HEK293 (cell line): Measurements from ENCODE around the gene VEGFB.

Experiments used
- CTCF ChIA-PET: fragments of 350-600 bp; formaldehyde crosslinking; extraction: SDS; loops from one replicate; lab custom pipeline; 2021; ENCODE audit warnings: antibody characterized with exemption; lab: Yijun Ruan, JAX
- POLR2A ChIA-PET: fragments of 300-600 bp; formaldehyde crosslinking; extraction: SDS; loops from one replicate; lab custom pipeline; 2020; ENCODE audit warnings: antibody characterized with exemption, inconsistent platforms; lab: Yijun Ruan, JAX
- H3K27ac ChIP-seq: fragments of 200-500 bp; sonication (Bioruptor generic); 2 replicates; pipeline ENCODE4 v1.5.1; 2014; ENCODE audit warnings: low read depth, low read length, control low read depth, inconsistent platforms; ENCODE audit errors: extremely low read depth
- H3K36me3 ChIP-seq, 2 experiments: fragments of 200-500 bp in 1 of 2; sonication (Bioruptor generic) in 1 of 2; 1 replicate in 1 of 2; 2 replicates in 1 of 2; pipeline ENCODE4 v1.5.1; 2014 to 2017; ENCODE audit warnings: inconsistent platforms in 2 of 2, low read length in 2 of 2; ENCODE audit not compliant: control insufficient read depth in 2 of 2, insufficient read depth in 1 of 2
- H3K4me1 ChIP-seq: fragments of 200-500 bp; sonication (Bioruptor generic); 2 replicates; pipeline ENCODE4 v1.5.1; 2014; ENCODE audit warnings: mild to moderate bottlenecking, low read length, inconsistent platforms; ENCODE audit not compliant: control insufficient read depth, insufficient read depth
- H3K4me3 ChIP-seq: 2 replicates; pipeline ENCODE4 v1.5.1; 2011; ENCODE audit warnings: low read depth, mild to moderate bottlenecking, control low read depth, low read length, moderate library complexity
- H3K9me3 ChIP-seq: fragments of 200-500 bp; sonication (Bioruptor generic); 2 replicates; pipeline ENCODE4 v1.5.1; 2014; ENCODE audit warnings: low read depth, low read length, inconsistent platforms; ENCODE audit not compliant: control insufficient read depth, insufficient read depth
- AEBP2 ChIP-seq: fragments of 450-650 bp; formaldehyde crosslinking; IDR thresholded peaks from 2 replicates; pipeline ENCODE4 v1.5.1; 2016; ENCODE audit warnings: missing biosample characterization, missing genetic modification characterization, borderline replicate concordance
- HOXD13 ChIP-seq: sonication (generic); formaldehyde crosslinking; IDR thresholded peaks from 2 replicates; pipeline ENCODE4 v1.8.0; 2022; ENCODE audit warnings: missing genetic modification reagents, borderline replicate concordance
- KLF7 ChIP-seq: fragments of 450-650 bp; formaldehyde crosslinking; IDR thresholded peaks from 2 replicates; pipeline ENCODE4 v1.5.1; 2016; ENCODE audit warnings: missing biosample characterization, missing genetic modification characterization, borderline replicate concordance
- OSR2 ChIP-seq: fragments of 450-650 bp; formaldehyde crosslinking; IDR thresholded peaks from 2 replicates; pipeline ENCODE4 v1.5.1; 2016; ENCODE audit warnings: missing biosample characterization, missing genetic modification characterization
- PRDM4 ChIP-seq: fragments of 450-650 bp; formaldehyde crosslinking; IDR thresholded peaks from 2 replicates; pipeline ENCODE4 v1.5.1; 2017; ENCODE audit warnings: missing biosample characterization, missing genetic modification characterization
- REPIN1 ChIP-seq: fragments of 450-650 bp; formaldehyde crosslinking; IDR thresholded peaks from 2 replicates; pipeline ENCODE4 v1.5.1; 2017; ENCODE audit warnings: missing biosample characterization, missing genetic modification characterization, low read depth
- SALL2 ChIP-seq: fragments of 450-650 bp; formaldehyde crosslinking; IDR thresholded peaks from 2 replicates; pipeline ENCODE4 v1.5.0; 2017; ENCODE audit warnings: missing biosample characterization, mild to moderate bottlenecking, missing genetic modification characterization, borderline replicate concordance
- SP7 ChIP-seq: fragments of 450-650 bp; formaldehyde crosslinking; IDR thresholded peaks from 2 replicates; pipeline ENCODE4 v1.5.1; 2016; ENCODE audit warnings: missing biosample characterization, missing genetic modification characterization
- ZNF140 ChIP-seq: fragments of 450-650 bp; formaldehyde crosslinking; IDR thresholded peaks from 2 replicates; pipeline ENCODE4 v1.5.1; 2016; ENCODE audit warnings: missing biosample characterization, missing genetic modification characterization
- ZNF146 ChIP-seq: fragments of 450-650 bp; formaldehyde crosslinking; IDR thresholded peaks from 2 replicates; pipeline ENCODE4 v1.5.1; 2016; ENCODE audit warnings: missing biosample characterization, missing genetic modification characterization
- ZNF169 ChIP-seq: fragments of 450-650 bp; formaldehyde crosslinking; IDR thresholded peaks from 2 replicates; pipeline ENCODE4 v1.5.1; 2016; ENCODE audit warnings: missing biosample characterization, missing genetic modification characterization
- ZNF184 ChIP-seq: fragments of 450-650 bp; IDR thresholded peaks from 2 replicates; pipeline ENCODE4 v1.5.1; 2018; ENCODE audit warnings: missing biosample characterization, mild to moderate bottlenecking, missing genetic modification characterization
- ZNF280D ChIP-seq: fragments of 450-650 bp; formaldehyde crosslinking; IDR thresholded peaks from 2 replicates; pipeline ENCODE4 v1.5.1; 2016; ENCODE audit warnings: missing biosample characterization, missing genetic modification characterization
- ZNF391 ChIP-seq: fragments of 450-650 bp; formaldehyde crosslinking; IDR thresholded peaks from 2 replicates; pipeline ENCODE4 v1.5.1; 2016; ENCODE audit warnings: low read depth, missing biosample characterization, missing genetic modification characterization, borderline replicate concordance
- ZNF423 ChIP-seq: fragments of 450-650 bp; formaldehyde crosslinking; IDR thresholded peaks from 2 replicates; pipeline ENCODE4 v1.5.1; 2016; ENCODE audit warnings: missing biosample characterization, missing genetic modification characterization
- ZNF449 ChIP-seq: fragments of 450-650 bp; formaldehyde crosslinking; IDR thresholded peaks from 2 replicates; pipeline ENCODE4 v1.5.1; 2017; ENCODE audit warnings: missing biosample characterization, mild to moderate bottlenecking, missing genetic modification characterization, moderate library complexity
- ZNF549 ChIP-seq: fragments of 450-650 bp; IDR thresholded peaks from 2 replicates; pipeline ENCODE4 v1.5.1; 2018; ENCODE audit warnings: missing biosample characterization, missing genetic modification characterization, mild to moderate bottlenecking, inconsistent platforms, moderate library complexity
- ZNF561 ChIP-seq: fragments of 450-650 bp; IDR thresholded peaks from 2 replicates; pipeline ENCODE4 v1.5.1; 2018; ENCODE audit warnings: missing biosample characterization, missing genetic modification characterization, borderline replicate concordance
- ZNF626 ChIP-seq: fragments of 450-650 bp; sonication (Bioruptor Pico); formaldehyde crosslinking; IDR thresholded peaks from 2 replicates; pipeline ENCODE4 v1.5.1; 2018; ENCODE audit warnings: missing biosample characterization, missing genetic modification characterization, inconsistent platforms
- ZNF629 ChIP-seq: fragments of 450-650 bp; formaldehyde crosslinking; IDR thresholded peaks from 2 replicates; pipeline ENCODE4 v1.5.1; 2017; ENCODE audit warnings: missing biosample characterization, missing genetic modification characterization
- ZNF639 ChIP-seq: fragments of 450-650 bp; formaldehyde crosslinking; IDR thresholded peaks from 2 replicates; pipeline ENCODE4 v1.5.1; 2016; ENCODE audit warnings: missing biosample characterization, missing genetic modification characterization
- ZNF654 ChIP-seq: fragments of 450-650 bp; formaldehyde crosslinking; IDR thresholded peaks from 2 replicates; pipeline ENCODE4 v1.5.1; 2016; ENCODE audit warnings: low read depth, missing biosample characterization, missing genetic modification characterization
- ZNF692 ChIP-seq: fragments of 450-650 bp; formaldehyde crosslinking; IDR thresholded peaks from 2 replicates; pipeline ENCODE4 v1.5.1; 2016; ENCODE audit warnings: missing biosample characterization, missing genetic modification characterization
- ZNF76 ChIP-seq: fragments of 450-650 bp; formaldehyde crosslinking; IDR thresholded peaks from 2 replicates; pipeline ENCODE4; 2016; ENCODE audit warnings: low read depth, missing biosample characterization, missing genetic modification characterization, borderline replicate concordance
- ZNF791 ChIP-seq: fragments of 450-650 bp; formaldehyde crosslinking; IDR thresholded peaks from 2 replicates; pipeline ENCODE4 v1.5.1; 2016; ENCODE audit warnings: missing biosample characterization, missing genetic modification characterization
- ZNF830 ChIP-seq: fragments of 450-650 bp; IDR thresholded peaks from 2 replicates; pipeline ENCODE4 v1.5.0; 2018; ENCODE audit warnings: missing biosample characterization, missing genetic modification characterization, low read depth, mild to moderate bottlenecking, moderate library complexity

Gene VEGFB

GRCh38 chr11:64230985-64231365 is 3.4 kb upstream of the VEGFB start (continued):
- TF ChIP-seq ZNF449 (tag by site-specific recombination) (0 out of 2 replicates have a peak, but pooled peaks have one; percentile 1), ZNF391 (no peak), ZNF169 (tag by site-specific recombination) (no peak), ZNF626 (tag by site-specific recombination) (no peak), SALL2 (tag by site-specific recombination) (no peak), AEBP2 (tag by site-specific recombination) (no peak), ZNF561 (tag by site-specific recombination) (no peak), ZNF76 (tag by site-specific recombination) (no peak), KLF7 (no peak), SP7 (tag by site-specific recombination) (no peak), ZNF184 (tag by site-specific recombination) (no peak)

- H3K4me1 ChIP-seq, result no peaks in the 10 kb centered on the region
Observed at GRCh38 chr11:64231546-64231945, 2.8 kb upstream of the VEGFB start.

More at GRCh38 chr11:64231546-64231945, 2.8 kb upstream of the VEGFB start:
- ChIA-PET POLR2A (interaction anchor here (0.7 to 3.5 kb wide), 4 partner anchors 10 to 422 kb away, joined by 6 to 18 read pairs (median 8); partner anchors contain the start of genes FKBP2 and STIP1), CTCF (interaction anchor here (0.5 to 2.3 kb wide), 4 partner anchors 14 to 1445 kb away, joined by 3 to 12 read pairs (median 6); partner anchors contain the start of gene PLCB3)
- H3K4me3 ChIP-seq, result no peak overlapping the region
- no peak overlapping the region for H3K27ac ChIP-seq
- no peak for TF ChIP-seq ZNF280D (tag by site-specific recombination)
- no peak for TF ChIP-seq HOXD13 (CRISPR knock-in tag)
- TF ChIP-seq ZNF791 (tag by site-specific recombination), result no peak
- no peak for TF ChIP-seq OSR2 (tag by site-specific recombination)
- no peak for TF ChIP-seq ZNF423 (tag by site-specific recombination)
- TF ChIP-seq ZNF629 (tag by site-specific recombination), result no peak
- TF ChIP-seq ZNF146 (tag by site-specific recombination), result no peak
- TF ChIP-seq ZNF140 (tag by site-specific recombination), result no peak
- no peak for TF ChIP-seq PRDM4 (tag by site-specific recombination)
- no peak for TF ChIP-seq ZNF549
- TF ChIP-seq ZNF654 (tag by site-specific recombination), result no peak
- TF ChIP-seq ZNF830 (tag by site-specific recombination), result no peak
- TF ChIP-seq SP7 (tag by site-specific recombination), result no peak
- TF ChIP-seq REPIN1, result no peak
- TF ChIP-seq ZNF639 (tag by site-specific recombination), result no peak
- no peak for TF ChIP-seq ZNF692 (tag by site-specific recombination)
- peaks cover 0 to 8% of the 10 kb centered on the region in 2 experiments; a peak in 1 of 3 replicates for H3K36me3 ChIP-seq
- H3K9me3 ChIP-seq, result no peaks in the 10 kb centered on the region
